Inferior parietal cortex (tissue), 1 donor: Measurements from ENCODE around the gene RUNX1.
A peak's percentile ranks its signal among the peaks of the same experiment; 100 is the strongest.

Source experiments
- DNase-seq: peaks from one replicate; pipeline ENCODE4 v3.0.0-alpha.2; 2016; ENCODE audit errors: extremely low spot score

RUNX1 gene

GRCh38 chr21:34850166-34850690 lies 198.9 kb downstream of the RUNX1 start:
- DNase-seq, result no peak

DNA sequence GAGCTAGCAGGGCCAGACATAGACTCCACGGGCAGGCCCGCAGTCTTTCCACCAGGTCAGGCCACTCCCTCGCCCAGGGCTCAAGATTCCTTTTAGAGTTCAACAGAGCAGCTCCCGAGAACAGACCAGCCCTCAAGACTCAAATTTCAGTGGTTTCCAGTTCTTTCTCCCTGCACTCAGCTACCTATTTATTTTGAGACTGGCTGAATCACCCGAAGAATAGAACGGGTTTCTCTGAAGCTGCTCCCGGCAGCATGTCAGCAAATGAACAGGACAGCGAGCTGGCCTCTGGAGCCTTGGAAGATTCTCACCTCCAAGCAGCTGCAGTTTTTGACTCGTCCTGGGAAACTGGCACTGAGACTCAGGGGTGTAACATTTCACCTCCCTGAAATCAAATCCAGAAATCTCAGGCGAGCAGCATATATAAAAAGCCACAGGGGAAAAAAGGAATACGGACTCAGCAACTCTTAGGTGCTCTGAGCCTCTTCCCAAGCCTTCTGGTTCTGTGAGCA lies 202.4 kb downstream of the RUNX1 start:
- no peak for DNase-seq

DNA sequence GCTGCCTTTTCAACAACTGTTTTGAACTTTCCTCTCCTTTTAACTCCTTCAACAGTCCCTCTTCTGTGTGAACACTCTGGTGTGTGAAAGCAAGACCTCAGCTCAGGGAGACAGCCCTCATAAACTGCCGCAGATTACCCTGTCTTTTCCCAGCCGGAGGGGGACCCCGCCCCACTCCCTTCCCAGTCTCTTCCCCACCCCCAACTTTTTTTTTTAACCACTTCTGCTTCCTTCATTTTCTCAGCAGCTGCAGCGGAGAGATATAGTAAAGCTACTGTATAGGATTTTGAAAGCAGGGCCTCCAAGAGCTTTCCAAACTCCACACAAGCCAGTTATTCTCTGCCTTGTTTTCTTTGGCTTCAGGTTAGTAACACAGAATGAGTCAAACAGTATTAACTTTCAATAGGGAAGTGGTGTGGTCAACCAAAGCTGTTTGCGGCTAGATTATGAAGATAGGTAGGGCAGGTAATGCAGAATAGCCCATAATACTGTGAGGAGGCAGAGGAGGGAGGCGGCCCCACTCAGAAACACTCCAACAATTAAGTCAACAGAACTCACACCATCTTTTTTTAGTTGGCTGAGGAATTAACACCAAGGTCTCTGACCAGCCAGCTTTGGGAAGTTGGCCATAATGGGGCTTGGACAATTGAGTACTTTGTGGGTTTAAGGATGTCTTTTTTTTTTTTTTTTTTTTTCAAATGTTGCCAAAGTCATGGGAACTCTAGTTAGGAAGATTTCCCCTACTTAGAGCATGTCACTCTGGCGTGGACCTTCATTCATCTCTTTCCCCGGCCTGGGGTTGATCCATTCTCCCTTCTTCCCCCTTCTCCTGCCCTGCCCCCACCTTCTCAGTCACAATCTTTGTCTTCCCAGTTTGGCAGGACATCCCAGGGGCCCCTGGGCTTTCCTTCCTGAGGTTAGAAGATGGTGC lies 203.3 kb downstream of the RUNX1 start:
- DNase-seq, result no peak

- DNase-seq, result no peak
These were observed 204.2 kb downstream of the RUNX1 start for GRCh38 chr21:34844924-34845238.

DNA sequence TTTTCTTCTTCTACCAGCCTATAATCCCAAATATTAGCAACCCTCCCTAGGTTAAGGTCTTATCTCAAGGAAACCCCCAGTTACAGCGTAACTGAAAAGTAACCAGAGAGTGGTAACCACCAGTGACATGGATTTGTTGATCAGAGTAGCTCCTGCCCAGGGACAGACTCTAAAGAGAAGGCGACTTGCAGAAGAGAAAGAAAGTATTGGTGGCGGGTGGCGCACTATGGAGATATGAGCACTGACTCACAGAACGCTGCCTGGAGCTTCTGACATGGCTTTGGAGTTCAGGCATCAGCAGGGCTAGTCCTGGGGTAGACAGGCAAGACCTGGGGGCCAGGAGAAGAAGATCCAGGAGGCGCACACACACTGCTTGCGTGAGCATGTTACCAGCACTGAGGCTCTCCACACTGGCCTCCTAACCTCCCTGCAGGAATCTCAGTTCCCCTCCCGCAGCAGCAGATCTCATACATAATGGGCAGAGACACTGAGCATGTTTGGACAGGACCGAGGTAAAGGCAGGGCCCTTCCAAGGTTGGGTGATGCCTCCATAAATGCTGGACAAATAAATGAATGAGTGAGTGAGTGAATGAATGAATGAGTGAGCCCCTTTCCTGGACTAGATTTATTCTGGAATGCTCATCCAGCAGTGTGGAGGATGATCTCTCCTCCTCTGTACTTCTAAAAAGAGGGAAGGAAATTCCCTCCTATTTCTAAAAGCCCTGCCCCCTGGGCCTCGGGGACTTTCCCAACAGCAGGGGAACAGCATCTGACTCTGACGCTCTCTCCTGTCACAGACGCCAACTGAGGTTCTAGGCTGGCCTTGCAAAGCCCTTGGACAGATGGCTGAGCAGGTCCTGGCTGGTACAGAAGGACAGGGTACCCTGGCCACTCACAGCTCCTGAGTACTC lies 204.8 kb downstream of the RUNX1 start:
- DNase-seq, result no peak

GRCh38 chr21:34843562-34843961 lies 205.5 kb downstream of the RUNX1 start:
- DNase-seq, result no peak

DNA sequence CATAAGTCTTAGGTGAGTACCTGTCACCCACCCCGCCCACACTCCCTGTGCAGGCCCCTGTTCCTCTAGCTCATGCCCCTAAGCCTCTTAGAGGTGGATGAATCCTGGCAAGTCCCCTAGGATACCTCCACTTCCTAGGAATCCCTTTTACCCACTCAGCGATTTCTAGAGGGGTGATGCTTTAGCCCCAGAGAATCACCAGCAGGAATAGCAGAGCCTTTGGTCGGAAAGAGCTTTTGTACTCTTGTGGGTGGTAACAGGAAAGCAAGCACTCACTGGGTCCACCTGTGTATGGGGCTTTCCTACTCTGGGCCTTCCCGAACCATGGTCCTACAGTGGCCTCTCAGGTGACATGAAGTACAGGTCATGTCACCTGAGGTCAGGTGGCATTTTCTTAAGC lies 207.9 kb downstream of the RUNX1 start:
- no peak for DNase-seq

DNA sequence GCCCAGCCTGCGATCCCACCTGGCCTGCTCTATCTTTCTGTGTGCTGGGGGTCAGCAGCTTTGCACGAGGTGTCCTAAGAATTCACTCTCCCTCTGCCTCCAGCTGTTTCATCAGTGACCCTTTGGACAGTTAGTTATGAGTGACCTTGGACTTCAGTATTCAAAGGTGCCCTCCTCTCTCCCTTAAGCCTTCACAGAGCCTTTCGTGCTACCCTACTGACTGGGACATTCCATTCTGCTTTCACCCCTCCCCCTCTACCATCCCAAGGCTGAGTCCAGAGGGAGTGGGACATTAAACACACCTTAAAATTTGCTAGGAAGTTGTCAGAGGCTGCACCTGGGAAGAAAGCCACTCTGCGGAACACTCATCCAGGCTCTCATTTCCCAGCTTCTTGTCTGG lies 208.4 kb downstream of the RUNX1 start:
- DNase-seq, result no peak

- no peak for DNase-seq
These were observed 209.9 kb downstream of the RUNX1 start for GRCh38 chr21:34838956-34839820.

DNA sequence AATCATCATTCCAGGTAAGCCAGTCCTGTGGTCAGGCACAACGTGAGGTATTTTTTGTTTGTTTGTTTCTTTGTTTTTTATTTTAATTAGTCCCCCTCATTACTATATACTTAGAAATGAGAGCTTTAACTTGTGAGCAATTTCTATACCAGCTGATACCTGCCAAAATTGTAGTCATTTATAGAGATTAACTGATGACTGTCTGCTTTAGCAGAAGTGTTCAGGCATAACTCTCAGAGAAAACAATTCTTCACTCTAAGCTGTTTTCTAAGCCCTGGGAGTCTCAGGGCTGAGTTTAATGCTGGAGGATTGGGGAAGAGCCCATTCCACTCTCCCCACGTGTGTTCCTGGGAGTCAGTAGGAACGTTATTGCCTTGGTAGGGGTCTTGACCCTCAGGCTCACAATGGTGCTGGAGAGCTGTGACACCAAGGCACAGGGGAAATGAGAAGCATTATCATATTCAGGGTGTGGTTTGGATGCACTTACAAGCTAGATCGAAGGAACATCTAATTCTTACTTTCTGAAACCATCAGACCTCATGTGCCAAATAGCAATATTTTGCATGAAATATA lies 212.1 kb downstream of the RUNX1 start:
- no peak for DNase-seq

- peak; percentile 14 for DNase-seq
These were observed 212.8 kb downstream of the RUNX1 start for GRCh38 chr21:34836103-34836932.

- DNase-seq, result no peak
These were observed 213.6 kb downstream of the RUNX1 start for GRCh38 chr21:34835526-34835925.

DNA sequence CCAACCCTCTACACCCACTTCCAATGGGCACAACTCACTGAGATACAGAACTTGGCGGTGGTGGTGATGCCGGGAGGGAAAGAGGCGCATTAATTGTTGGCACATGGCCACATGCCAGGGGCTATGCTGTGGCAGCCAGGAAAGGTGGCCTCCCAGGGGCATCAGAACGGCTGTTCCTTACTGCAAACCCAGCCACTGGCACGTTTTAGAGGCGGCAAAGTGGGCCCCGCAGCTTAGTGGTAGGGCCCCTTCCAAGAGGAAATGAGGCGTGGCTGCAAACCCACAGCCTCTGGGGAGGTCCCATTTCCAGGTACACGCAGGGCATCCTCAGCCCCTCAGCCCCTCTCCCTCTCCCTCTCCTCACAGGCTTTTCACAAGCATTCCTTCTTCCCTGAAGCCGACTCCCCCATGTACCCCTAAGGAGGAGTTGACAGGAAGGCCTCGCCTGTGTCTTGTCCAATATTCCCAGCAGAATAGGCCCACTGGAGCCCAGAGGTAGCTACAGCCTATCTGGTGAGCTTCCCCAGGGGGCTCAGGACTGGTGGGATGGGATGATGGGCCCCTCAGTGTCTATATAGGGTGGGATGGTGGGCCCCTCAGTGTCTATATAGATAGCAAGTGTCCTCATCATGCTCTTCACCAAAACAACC lies 214.1 kb downstream of the RUNX1 start:
- no peak for DNase-seq

- no peak for DNase-seq
These were observed 214.8 kb downstream of the RUNX1 start for GRCh38 chr21:34834290-34834689.

DNA sequence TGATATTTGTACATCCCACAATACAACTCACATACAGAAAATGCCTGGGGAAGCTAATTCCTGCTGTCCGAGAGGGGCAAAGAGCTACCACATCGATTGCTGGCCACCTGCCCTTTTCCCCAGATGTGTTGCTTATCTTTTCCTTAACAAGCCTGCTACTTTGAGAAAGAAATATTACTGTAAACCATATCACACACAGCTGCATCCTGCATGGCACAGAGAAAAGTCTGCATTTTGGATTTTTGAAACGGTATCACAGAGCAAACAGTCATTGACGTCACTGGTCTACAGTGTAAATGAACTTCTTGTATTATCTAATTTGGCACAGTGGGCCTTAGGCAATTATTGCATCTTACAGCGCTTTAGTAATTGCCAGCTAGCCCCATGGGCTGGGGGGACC lies 215.6 kb downstream of the RUNX1 start:
- DNase-seq, result no peak

DNA sequence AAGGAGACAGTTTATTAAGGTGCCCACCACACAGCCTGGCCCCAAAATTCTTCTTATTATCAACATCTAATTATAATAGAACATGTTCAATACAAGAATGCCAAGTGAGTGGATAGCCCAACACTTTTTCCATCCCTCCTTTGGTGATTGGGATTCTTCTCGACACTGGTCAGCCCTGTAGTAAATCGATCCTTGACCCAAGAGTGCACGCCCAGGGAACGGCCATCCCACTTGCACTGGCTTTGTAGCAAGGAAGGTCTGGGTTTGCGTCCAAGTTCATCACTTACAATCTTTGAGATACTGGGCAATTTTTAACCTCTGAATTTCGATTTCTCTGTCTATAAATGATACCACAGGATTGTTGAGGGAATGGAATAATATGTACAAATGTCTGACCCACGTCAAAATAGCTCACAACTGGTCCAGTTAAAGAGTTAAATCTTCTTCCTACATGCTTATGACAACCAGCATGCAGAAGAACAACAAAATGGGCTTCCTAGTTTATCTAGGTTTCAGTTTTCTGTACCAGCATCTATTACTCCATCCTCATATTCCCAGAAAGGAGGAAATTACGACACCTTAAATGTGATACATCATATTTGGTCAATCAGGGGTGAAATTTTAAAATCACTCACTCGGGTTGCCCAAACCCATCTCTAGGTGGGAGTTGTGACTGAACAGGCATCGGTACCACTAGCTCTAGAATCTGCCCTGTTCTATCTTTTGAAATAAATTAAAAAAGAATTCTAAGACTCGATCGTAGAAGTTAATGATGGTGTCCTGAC lies 218.5 kb downstream of the RUNX1 start:
- DNase-seq, result no peak

DNA sequence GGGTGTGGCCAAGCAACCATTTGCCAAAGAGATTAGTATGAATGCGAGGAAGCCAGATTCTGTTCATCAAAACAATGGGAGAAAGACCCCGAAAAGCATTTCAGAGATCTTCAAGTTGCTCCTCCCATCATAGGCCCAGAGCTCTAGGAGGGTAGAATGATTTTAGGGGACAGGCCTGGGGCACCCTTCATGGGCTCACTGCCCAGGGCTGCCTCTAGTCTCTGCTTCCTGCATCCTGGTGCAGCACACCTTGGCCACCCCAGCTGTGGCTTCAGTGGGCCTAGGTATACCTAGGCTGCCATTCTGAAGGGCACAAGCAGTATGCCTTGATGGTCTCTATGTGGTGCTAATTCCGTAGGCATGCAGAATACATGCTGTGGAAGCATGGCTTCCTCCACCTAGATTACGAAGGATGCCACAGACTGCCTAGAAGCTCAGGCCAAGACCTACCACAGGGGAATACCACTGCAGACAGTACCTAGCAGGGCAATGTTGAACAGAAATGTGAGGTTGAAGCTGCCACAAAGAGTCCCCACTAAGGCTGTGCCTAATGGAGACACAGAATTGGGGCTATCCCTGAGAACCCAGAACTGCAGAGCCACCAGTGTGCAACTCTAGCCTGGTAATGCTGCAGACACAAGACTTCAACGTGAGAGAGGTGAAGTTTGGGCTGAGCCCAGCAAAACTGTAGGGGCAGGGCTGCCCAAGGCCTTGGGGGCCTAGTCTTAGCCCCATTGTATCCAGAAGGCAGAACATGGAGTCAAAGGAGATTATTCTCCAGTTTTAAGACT lies 221.5 kb downstream of the RUNX1 start:
- no peak for DNase-seq

DNA sequence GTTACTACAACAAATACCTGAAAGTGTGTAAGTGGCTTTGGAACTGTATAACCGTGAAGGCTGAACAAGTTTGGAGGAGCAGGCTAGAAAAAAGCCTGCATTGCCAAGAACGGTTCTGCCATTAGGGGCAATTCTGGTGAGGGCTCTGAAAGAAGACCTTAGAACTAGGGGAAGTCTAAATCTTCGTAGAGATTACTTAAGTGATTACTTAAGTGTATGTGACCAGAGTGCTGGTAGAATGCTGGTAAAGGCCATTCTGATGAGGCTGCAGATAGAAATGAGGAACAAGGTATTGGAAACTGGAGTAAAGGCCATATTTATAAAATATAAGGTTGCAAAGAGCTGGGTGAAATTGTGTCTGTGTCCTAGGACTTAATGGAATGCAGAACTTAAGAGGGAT lies 222.3 kb downstream of the RUNX1 start:
- DNase-seq, result no peak
